HUDEP-2 (cell line): ENCODE measurements around the gene ANKRD62.
"Not testable (repeated sequence)": the region's sequence is repeated elsewhere in the genome, so short reads cannot be mapped to it uniquely, and the experiment has no call there.

Experiments used
- DNase-seq, 76 experiments: peaks; one replicate each; lab custom pipeline; 2025; ENCODE audit not compliant: unreplicated experiment in 76 of 76; lab: John Stamatoyannopoulos, UW

Gene ANKRD62

DNA sequence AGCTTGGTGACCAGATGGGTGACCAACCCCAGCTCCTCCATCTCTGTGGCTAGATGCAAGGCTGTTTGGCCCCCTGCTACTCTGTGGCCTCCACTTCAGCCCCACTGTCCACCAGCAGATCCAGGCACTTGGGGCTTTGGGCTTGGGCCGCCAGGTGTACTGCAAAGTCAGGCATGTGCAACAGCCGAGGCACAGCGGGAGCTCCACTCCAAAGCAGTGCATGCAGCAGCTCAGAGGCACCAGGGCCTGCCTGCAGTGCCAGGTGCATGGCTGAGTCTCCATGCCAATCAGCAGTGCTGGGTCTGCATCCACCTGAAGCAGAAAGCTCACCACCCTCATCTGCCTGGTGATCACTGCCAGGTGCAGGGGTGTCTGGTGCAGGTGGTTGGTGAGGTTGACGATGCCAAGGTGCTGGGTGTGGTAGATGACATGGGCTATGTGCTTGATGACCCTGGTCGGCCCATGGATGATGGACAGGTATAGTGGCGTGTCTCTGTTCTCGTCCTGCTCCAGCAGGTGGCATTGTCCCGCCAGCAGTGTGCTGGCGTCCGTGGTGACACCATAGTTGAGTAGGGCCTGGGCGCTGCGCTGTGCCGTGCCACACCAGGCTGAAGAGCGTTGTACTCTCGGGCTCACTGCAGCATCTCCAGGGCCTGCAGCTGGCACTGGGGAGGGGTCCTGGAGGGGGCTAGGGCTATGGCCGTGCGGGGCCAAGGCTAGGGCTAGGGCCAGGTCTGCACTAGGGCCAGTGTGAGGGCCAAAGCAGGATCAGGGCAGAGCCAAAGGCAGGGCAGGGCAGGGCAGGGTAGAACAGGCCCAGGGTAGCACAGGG lies 1.0 kb upstream of the ANKRD62 start:
- DNase-seq: peak in 8 of 76 experiments; percentile 3 to 24 (median 16)

GRCh38 chr18:12098374-12098773 lies 4.7 kb downstream of the ANKRD62 start:
- no peak for DNase-seq

GRCh38 chr18:12099160-12099559 lies 5.5 kb downstream of the ANKRD62 start:
- DNase-seq: no peak

DNA sequence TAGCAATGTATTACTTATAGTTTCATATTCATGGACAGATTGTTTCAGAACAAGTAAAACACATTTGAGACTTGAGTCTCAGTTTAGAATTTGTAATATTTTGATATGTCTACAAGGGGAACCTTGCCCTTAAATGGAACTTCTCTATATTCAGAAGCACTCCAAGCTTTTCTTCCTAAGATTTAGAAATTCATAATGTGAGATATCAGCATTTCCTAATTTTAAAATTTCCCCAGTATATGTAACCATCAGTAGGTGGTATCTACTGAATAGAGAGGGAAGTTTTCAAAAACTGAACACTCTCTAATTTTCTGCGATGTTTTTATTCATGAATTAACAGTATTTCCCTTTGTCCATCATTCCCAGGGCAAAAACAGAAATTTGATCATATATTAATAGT lies 7.6 kb downstream of the ANKRD62 start:
- no peak for DNase-seq

- DNase-seq: no peak
Measured at GRCh38 chr18:12102136-12102842, 8.6 kb downstream of the ANKRD62 start.

GRCh38 chr18:12106471-12106870 lies 12.8 kb downstream of the ANKRD62 start:
- no peak for DNase-seq

- DNase-seq: no peak
Measured at GRCh38 chr18:12109836-12110235, 16.2 kb downstream of the ANKRD62 start.

DNA sequence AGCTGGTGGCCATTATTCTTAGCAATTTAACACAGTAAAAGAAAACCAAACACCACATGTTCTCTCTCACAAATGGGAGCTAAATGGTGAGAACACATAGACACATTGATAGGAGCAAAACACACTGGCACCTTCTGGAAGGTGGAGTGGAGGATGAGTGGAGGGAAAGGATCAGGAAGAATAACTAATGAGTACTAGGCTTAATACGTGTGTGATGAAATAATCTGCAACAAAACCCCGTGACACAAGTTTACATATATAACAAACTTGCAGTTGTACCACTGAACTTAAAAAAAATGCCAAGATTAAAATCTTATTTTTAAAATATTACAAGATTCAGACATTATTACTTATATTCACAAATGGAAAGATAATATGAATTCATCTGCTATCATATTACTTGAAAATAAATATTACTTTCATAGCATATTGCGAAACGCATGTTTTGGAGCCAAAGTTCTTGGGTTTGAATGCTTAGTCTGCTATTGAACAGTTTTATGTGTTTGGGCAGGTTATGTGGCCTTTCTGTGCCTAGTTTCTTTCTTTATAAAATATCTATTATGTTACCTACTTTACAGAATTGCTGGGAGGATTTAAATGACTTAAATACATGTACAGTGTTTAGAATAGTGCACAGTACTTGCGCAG lies 20.5 kb downstream of the ANKRD62 start:
- no peak for DNase-seq

DNA sequence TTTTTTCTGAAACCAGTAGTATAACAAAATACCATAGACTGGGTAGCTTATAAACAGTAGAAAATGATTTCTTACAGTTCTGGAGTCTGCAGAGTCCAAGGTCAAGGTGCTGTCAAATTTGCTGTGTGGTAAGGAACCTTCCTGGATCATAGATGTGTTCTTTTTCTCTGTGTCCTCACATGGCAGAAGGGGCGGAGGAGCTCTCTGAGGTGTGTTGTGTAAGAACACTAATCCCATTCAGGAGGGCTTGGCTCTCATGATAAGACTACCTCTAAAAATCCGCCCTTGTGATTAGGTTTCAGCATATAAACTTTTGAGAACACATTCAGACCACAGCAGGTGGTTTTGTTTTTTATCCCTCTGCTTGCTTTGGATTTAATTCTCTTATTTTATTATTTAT lies 25.7 kb downstream of the ANKRD62 start:
- DNase-seq: no peak

GRCh38 chr18:12121175-12122042 lies 27.8 kb downstream of the ANKRD62 start:
- DNase-seq: no peak

DNA sequence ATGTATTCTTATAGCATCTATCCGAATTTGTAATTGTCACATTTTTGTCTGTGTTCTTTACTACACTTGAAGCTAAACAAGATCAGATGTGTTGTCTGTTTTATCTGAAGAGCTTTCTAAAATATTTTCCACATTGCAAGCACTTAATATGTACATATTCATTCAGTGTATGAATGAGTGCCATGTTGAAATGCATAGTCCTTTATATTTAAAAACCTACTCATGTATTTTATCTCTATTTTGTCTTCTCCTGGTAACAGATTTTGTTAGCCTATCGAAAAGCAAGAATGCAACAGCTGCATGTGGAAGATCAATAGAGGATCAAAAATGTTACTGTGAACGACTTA lies 28.4 kb downstream of the ANKRD62 start:
- not testable (repeated sequence) for DNase-seq

- DNase-seq: not testable (repeated sequence)
Measured at GRCh38 chr18:12127647-12128046, 34.0 kb downstream of the ANKRD62 start.

DNA sequence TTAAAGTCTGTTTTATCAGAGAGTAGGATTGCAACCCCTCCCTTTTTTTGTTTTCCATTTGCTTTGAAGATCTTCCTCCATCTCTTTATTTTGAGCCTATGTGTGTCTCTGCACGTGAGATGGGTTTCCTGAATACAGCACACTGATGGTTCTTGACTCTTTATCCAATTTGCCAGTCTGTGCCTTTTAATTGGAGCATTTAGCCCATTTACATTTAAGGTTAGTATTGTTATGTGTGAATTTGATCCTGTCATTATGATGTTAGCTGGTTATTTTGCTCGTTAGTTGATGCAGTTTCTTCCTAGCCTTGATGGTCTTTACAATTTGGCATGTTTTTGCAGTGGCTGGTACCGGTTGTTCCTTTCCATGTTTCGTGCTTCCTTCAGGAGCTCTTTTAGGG lies 45.2 kb downstream of the ANKRD62 start:
- not testable (repeated sequence) for DNase-seq

GRCh38 chr18:12140866-12141265 lies 47.2 kb downstream of the ANKRD62 start:
- DNase-seq: not testable (repeated sequence)

- DNase-seq: not testable (repeated sequence)
Measured at GRCh38 chr18:12141778-12142177, 48.1 kb downstream of the ANKRD62 start.

DNA sequence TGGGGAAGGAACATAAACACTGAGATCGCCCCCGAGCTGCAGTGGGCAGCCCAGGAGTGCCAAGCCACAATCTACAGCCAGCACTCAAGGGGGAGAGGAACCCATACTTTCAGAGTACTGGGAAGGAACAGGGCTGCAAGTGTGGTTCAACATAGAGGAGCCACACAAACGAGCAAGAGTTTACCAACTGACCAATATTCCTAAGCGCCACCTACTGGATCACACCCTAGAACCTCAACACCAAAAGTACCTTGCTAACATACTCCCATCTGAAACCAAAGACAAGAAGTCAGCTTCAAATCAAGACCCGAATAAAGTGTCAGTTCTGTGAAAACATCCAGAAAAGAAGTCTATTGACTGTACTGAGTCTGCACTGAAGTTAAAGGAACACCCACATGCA lies 55.8 kb downstream of the ANKRD62 start:
- not testable (repeated sequence) for DNase-seq

DNA sequence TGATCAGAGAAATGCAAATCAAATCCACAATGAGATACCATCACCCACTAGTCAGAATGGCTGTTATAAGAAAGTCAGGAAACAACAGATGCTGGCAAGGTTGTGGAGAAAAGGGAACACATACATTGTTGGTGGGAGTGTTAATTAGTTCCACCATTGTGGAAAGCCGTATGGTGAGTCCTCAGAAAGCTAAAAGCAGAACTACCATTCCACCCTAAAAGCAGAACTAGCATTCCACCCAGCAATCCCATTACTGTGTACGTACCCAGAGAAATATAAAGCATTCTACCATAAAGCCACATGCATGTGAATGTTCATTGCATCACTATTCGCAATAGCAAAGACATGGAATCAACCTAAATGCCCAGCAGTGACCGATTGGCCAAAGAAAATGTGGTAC lies 60.7 kb downstream of the ANKRD62 start:
- no peak for DNase-seq

DNA sequence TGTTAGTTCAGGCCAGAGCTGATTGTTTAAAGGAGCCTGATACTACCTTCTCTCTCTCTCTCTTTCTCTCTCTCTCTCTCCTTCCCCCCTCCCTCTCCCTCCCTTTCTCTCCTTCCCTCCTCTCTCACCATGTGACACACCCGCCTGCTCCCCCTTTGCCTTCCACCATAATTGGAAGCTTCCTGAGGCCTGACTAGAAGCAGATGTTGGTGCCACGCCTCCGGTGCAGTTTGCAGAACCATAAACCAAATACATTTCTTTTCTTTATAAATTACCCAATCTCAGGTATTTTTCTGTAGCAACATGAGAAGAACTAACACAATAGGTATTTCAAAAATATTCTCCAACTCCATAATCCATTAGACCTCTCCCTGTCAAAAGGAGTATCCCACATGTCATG lies 62.4 kb downstream of the ANKRD62 start:
- no peak for DNase-seq

- DNase-seq: no peak
Measured at GRCh38 chr18:12159446-12159845, 65.8 kb downstream of the ANKRD62 start.

DNA sequence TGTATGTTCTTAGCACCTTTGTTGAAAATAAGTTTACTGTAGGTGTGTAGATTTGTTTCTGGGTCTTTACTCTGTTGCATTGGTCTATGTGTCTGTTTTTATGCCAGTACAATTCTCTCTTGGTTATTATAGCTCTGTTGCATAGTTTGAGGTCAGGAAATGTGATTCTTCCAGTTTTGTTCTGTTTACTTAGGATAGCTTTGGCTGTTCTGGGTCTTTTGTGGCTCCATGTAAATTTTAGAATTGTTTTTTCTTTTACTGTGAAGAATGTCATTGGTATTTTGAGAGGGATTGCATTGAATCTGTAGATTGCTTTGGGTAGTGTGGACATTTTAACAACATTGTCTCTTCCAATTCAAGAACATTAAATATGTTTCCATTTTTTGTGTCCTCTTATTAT lies 69.1 kb downstream of the ANKRD62 start:
- DNase-seq: no peak
